ENCODE results near the gene CATSPER1.

- TF ChIP-seq EZH2 (IDR thresholded peaks at IDR 0.05) (peak; percentile 1), CTCF (IDR thresholded peaks at IDR 0.05) (peak; percentile 11)
Measured at GRCh38 chr11:66051766-66052663, 25.7 kb upstream of the CATSPER1 start, which contains the start of gene SF3B2.

Data from neural progenitor cell (in vitro differentiated cells).